Measurements from ENCODE around the gene INTS2. TPM values are rescaled to one million over a fixed set of nuclear protein-coding genes. Genes with fewer than 3 reads are reported as not detected.
"Not testable (repeated sequence)": the region's sequence is repeated elsewhere in the genome, so short reads cannot be mapped to it uniquely, and the experiment has no call there.

Gene INTS2
- polyA plus RNA-seq, 2 of the 4 experiments (the other 2 are of a cell fraction) = 14.0 to 35.0 TPM

GRCh38 chr17:61903251-61903650, 24.5 kb downstream of the INTS2 start:
- Histone ChIP-seq H3K9me3 (no peaks in the 10 kb centered on the region), H3K4me3 (no peak overlapping the region), H3K27ac (no peak overlapping the region), H3K4me2 (no peak overlapping the region), H3K4me1 (no peaks in the 10 kb centered on the region)
- DNase-seq (ENCODE audit: low read depth in 1 of 2, low spot score in 1 of 2) (no peak), ATAC-seq (no peak), FAIRE-seq (no peak)
- WGBS (ENCODE audit: missing lambda C conversion rate) = 95% methylated on average over 3 of the region's 3 CpGs
- POLR2A ChIA-PET = interaction anchor here (0.7 kb wide), 1 partner anchor 1221 kb away, joined by 4 read pairs; no protein-coding TSS in a partner anchor
- CTCF ChIA-PET = interaction anchor here (0.5 to 1.9 kb wide), 6 partner anchors 14 to 1791 kb away, joined by 3 to 5 read pairs (median 3); no protein-coding TSS in a partner anchor
- no peak for TF ChIP-seq RAD21 (conservative IDR thresholded peaks at IDR 0.05 in 1 of 2, IDR thresholded peaks at IDR 0.05 in 1 of 2)

- ATAC-seq = no peak
- ChIA-PET CTCF (no interaction called here), POLR2A (no interaction called here)
These were observed 30.1 kb downstream of the INTS2 start for GRCh38 chr17:61897548-61898180.

GRCh38 chr17:61895391-61895790, 32.4 kb downstream of the INTS2 start:
- FAIRE-seq (no peak), DNase-seq (ENCODE audit: low read depth in 1 of 2, low spot score in 1 of 2) (no peak), ATAC-seq (no peak)
- ChIA-PET POLR2A (no interaction called here), CTCF (interaction anchor here (1.0 kb wide), 1 partner anchor 215 kb away, joined by 3 read pairs; no protein-coding TSS in a partner anchor)
- no peak overlapping the region for H3K27ac ChIP-seq
- H3K9me3 ChIP-seq = no peaks in the 10 kb centered on the region
- TF ChIP-seq NFE2L2 (conservative IDR thresholded peaks at IDR 0.05; ENCODE audit: low read length) (no peak), POLR2A (IDR thresholded peaks at IDR 0.05; ENCODE audit: low read length) (no peak), CHD2 (IDR thresholded peaks at IDR 0.05; ENCODE audit: low read length, partially characterized antibody) (no peak), RNF2 (IDR thresholded peaks at IDR 0.05; ENCODE audit: borderline replicate concordance, low read depth) (no peak), JUNB (IDR thresholded peaks at IDR 0.05) (no peak), E2F6 (IDR thresholded peaks at IDR 0.05; ENCODE audit: borderline replicate concordance, low read depth) (no peak), TFCP2L1 (CRISPR knock-in tag; IDR thresholded peaks at IDR 0.05) (no peak), ATOH8 (CRISPR knock-in tag; IDR thresholded peaks at IDR 0.05; ENCODE audit: low read depth) (no peak)
- no peaks in the 10 kb centered on the region for H3K4me1 ChIP-seq
- no peak overlapping the region for H3K4me3 ChIP-seq
- H3K4me2 ChIP-seq = no peak overlapping the region
- WGBS (ENCODE audit: missing lambda C conversion rate) = 17% methylated on average over 2 of the region's 2 CpGs

More at GRCh38 chr17:61897548-61898180, 30.1 kb downstream of the INTS2 start:
- Histone ChIP-seq H3K9me3 (no peaks in the 10 kb centered on the region), H3K27ac (no peak overlapping the region), H3K4me1 (no peaks in the 10 kb centered on the region), H3K4me2 (no peak overlapping the region), H3K4me3 (no peak overlapping the region)
- DNase-seq (ENCODE audit: low read depth in 1 of 2, low spot score in 1 of 2) = no peak
- FAIRE-seq = peak; percentile 82
- TF ChIP-seq ZNF302 (CRISPR knock-in tag; IDR thresholded peaks at IDR 0.05) = no peak
- TF ChIP-seq EHF (CRISPR knock-in tag; IDR thresholded peaks at IDR 0.05) = no peak
- 91% methylated on average over 2 of the region's 2 CpGs for WGBS (ENCODE audit: missing lambda C conversion rate)

GRCh38 chr17:61894310-61894709, 33.5 kb downstream of the INTS2 start:
- H3K27ac ChIP-seq; DNase-seq (ENCODE audit: low read depth in 1 of 2, low spot score in 1 of 2); H3K4me2 ChIP-seq; H3K9me3 ChIP-seq; ATAC-seq; H3K4me1 ChIP-seq; POLR2A ChIA-PET; H3K4me3 ChIP-seq; FAIRE-seq: not testable (repeated sequence)
- CTCF ChIA-PET = interaction anchor here (0.5 kb wide), 1 partner anchor 10 kb away, joined by 3 read pairs; no protein-coding TSS in a partner anchor
- WGBS (ENCODE audit: missing lambda C conversion rate) = 71% methylated on average over 5 of the region's 5 CpGs

- DNase-seq (ENCODE audit: low read depth in 1 of 2, low spot score in 1 of 2); H3K4me1 ChIP-seq; CTCF ChIA-PET; POLR2A ChIA-PET; H3K4me2 ChIP-seq; ATAC-seq; H3K9me3 ChIP-seq; FAIRE-seq; H3K27ac ChIP-seq; H3K4me3 ChIP-seq: not testable (repeated sequence)
- 92% methylated on average over 6 of the region's 6 CpGs for WGBS (ENCODE audit: missing lambda C conversion rate)
These were observed 40.0 kb downstream of the INTS2 start for GRCh38 chr17:61887733-61888132.
